A673 (cell line): ENCODE results near the gene DIDO1.

Source experiments
- CTCF ChIP-seq: fragments of 300-800, 200-600 bp; sonication (generic); conservative IDR thresholded peaks from 2 replicates; pipeline ENCODE4 v1.5.1; 2017; ENCODE audit warnings: low read depth, mild to moderate bottlenecking, antibody characterized with exemption, low read length, moderate library complexity, mixed read lengths
- EZH2 ChIP-seq: fragments of 200-600 bp; sonication (generic); IDR thresholded peaks from 2 replicates; pipeline ENCODE4 v1.6.1; 2017; ENCODE audit warnings: borderline replicate concordance, low read depth, mild to moderate bottlenecking, mixed read lengths, antibody characterized with exemption, low read length; ENCODE audit not compliant: poor library complexity, severe bottlenecking

- TF ChIP-seq CTCF (no peak), EZH2 (no peak)
These were observed 33.0 kb upstream of the DIDO1 start for GRCh38 chr20:62959101-62959971.
